ENCODE measurements around the gene KLHL10. TPM values are rescaled to one million over a fixed set of nuclear protein-coding genes. Genes with fewer than 3 reads are reported as not detected.

Gene KLHL10
- total RNA-seq, 1 experiment from 2014 or later, result not detected

GRCh38 chr17:41863074-41863848, 25.6 kb downstream of the KLHL10 start:
- DNase-seq (ENCODE audit: low read depth, low spot score), result no peak
- Histone ChIP-seq H3K27ac (ENCODE audit: low read length) (no peak overlapping the region), H3K9me3 (ENCODE audit: control insufficient read depth, insufficient read depth, low read depth, low read length) (no peaks in the 10 kb centered on the region), H3K36me3 (ENCODE audit: control insufficient read depth, insufficient read depth, low read length) (no peaks in the 10 kb centered on the region; the same call in 1 of the 2 replicates), H3K27me3 (ENCODE audit: control insufficient read depth, insufficient read depth, low read length) (no peaks in the 10 kb centered on the region), H3K4me1 (ENCODE audit: control insufficient read depth, insufficient read depth, low read length) (peaks cover 5% of the 10 kb centered on the region; the same call in 1 of the 2 replicates), H3K4me3 (ENCODE audit: low read depth in 2 of 2, low read length in 2 of 2) (peak overlapping the region; percentile 69 to 85)
- intact Hi-C loops (cut with micrococcal nuclease; ENCODE audit: unreplicated experiment) (no loop called here), in situ Hi-C loops (cut with HindIII; ENCODE audit: low pct_unique_long_range_greater_than_20kb, low sequenced_read_pairs) (no loop called here)
- ATAC-seq, result no peak
- no TSS peak for BruUV-seq (replicated peaks)
- ChIA-PET POLR2A (no interaction called here), CTCF (interaction anchor here (0.7 kb wide), 2 partner anchors 51 to 87 kb away, joined by 3 to 5 read pairs; no protein-coding TSS in a partner anchor)
- TF ChIP-seq TCF7L2 (IDR thresholded peaks at IDR 0.05; ENCODE audit: low read depth, low read length) (no peak), SIN3A (IDR thresholded peaks at IDR 0.05; ENCODE audit: borderline replicate concordance, insufficient read depth, low read depth, low read length) (no peak), POLR2AphosphoS5 (IDR thresholded peaks at IDR 0.05; ENCODE audit: low read depth, low read length) (no peak), CTCF (IDR thresholded peaks at IDR 0.05) (no peak), REST (IDR thresholded peaks at IDR 0.05; ENCODE audit: insufficient read depth in 1 of 2, low read depth in 2 of 2, low read length in 1 of 2) (no peak)

- POLR2A ChIA-PET, result interaction anchor here (0.7 kb wide), 2 partner anchors 12 to 23 kb away, joined by 3 read pairs; no protein-coding TSS in a partner anchor
- no TSS peak for BruUV-seq (replicated peaks)
These were observed 26.8 kb downstream of the KLHL10 start for GRCh38 chr17:41864498-41864835.

More at GRCh38 chr17:41864498-41864835, 26.8 kb downstream of the KLHL10 start:
- intact Hi-C loops (cut with micrococcal nuclease; ENCODE audit: unreplicated experiment), result no loop called here
- Histone ChIP-seq H3K27me3 (ENCODE audit: control insufficient read depth, insufficient read depth, low read length) (no peaks in the 10 kb centered on the region), H3K9me3 (ENCODE audit: control insufficient read depth, insufficient read depth, low read depth, low read length) (no peaks in the 10 kb centered on the region), H3K4me1 (ENCODE audit: control insufficient read depth, insufficient read depth, low read length) (peaks cover 5% of the 10 kb centered on the region; the same call in 1 of the 2 replicates), H3K4me3 (ENCODE audit: low read depth in 2 of 2, low read length in 2 of 2) (peak overlapping the region; percentile 69 to 85), H3K27ac (ENCODE audit: low read length) (peak overlapping the region; percentile 79), H3K36me3 (ENCODE audit: control insufficient read depth, insufficient read depth, low read length) (no peaks in the 10 kb centered on the region; the same call in none of the 2 replicates)
- in situ Hi-C loops (cut with HindIII; ENCODE audit: low pct_unique_long_range_greater_than_20kb, low sequenced_read_pairs), result no loop called here
- DNase-seq (ENCODE audit: low read depth, low spot score) (no peak), ATAC-seq (no peak; the same call in 1 of the 2 replicates)
- CTCF ChIA-PET, result no interaction called here
- TF ChIP-seq REST (IDR thresholded peaks at IDR 0.05; ENCODE audit: insufficient read depth in 1 of 2, low read depth in 2 of 2, low read length in 1 of 2) (no peak), SIN3A (IDR thresholded peaks at IDR 0.05; ENCODE audit: borderline replicate concordance, insufficient read depth, low read depth, low read length) (no peak), CTCF (IDR thresholded peaks at IDR 0.05) (no peak), POLR2AphosphoS5 (IDR thresholded peaks at IDR 0.05; ENCODE audit: low read depth, low read length) (no peak), TCF7L2 (IDR thresholded peaks at IDR 0.05; ENCODE audit: low read depth, low read length) (no peak)

Measured in Panc1 (cell line).